Thyroid gland (tissue), 4 donors: ENCODE results near the gene PARD6B.

Experiments
- CTCF ChIP-seq, 6 experiments: fragments of 200-600 bp in 3 of 6; fragments of 450-650 bp in 3 of 6; sonication (generic) in 3 of 6; IDR thresholded peaks; one replicate each; pipeline ENCODE4 v1.5.1; 2016 to 2019; ENCODE audit warnings: antibody characterized with exemption in 6 of 6, mild to moderate bottlenecking in 2 of 6, inconsistent platforms in 1 of 6, moderate library complexity in 1 of 6
- POLR2A ChIP-seq, 2 donors: fragments of 450-650 bp; IDR thresholded peaks; one replicate each; pipeline ENCODE4 v1.6.1; 2017; ENCODE audit warnings: antibody characterized with exemption in 2 of 2, mild to moderate bottlenecking in 2 of 2, moderate library complexity in 1 of 2

- TF ChIP-seq CTCF (IDR thresholded peaks at IDR 0.05) = no peak
- TF ChIP-seq POLR2A (IDR thresholded peaks at IDR 0.05) = no peak
Observed at GRCh38 chr20:50712771-50713656, 18.4 kb upstream of the PARD6B start.
